ENCODE measurements around the gene ULK4. TPM values are rescaled to one million over a fixed set of nuclear protein-coding genes. Genes with fewer than 3 reads are reported as not detected.

ULK4 gene
- total and polyA plus RNA-seq, 2 of the 8 experiments (the other 6 are each of a cell fraction or from before 2014, with no cell fraction given), result 3.0 to 10.8 TPM

DNA sequence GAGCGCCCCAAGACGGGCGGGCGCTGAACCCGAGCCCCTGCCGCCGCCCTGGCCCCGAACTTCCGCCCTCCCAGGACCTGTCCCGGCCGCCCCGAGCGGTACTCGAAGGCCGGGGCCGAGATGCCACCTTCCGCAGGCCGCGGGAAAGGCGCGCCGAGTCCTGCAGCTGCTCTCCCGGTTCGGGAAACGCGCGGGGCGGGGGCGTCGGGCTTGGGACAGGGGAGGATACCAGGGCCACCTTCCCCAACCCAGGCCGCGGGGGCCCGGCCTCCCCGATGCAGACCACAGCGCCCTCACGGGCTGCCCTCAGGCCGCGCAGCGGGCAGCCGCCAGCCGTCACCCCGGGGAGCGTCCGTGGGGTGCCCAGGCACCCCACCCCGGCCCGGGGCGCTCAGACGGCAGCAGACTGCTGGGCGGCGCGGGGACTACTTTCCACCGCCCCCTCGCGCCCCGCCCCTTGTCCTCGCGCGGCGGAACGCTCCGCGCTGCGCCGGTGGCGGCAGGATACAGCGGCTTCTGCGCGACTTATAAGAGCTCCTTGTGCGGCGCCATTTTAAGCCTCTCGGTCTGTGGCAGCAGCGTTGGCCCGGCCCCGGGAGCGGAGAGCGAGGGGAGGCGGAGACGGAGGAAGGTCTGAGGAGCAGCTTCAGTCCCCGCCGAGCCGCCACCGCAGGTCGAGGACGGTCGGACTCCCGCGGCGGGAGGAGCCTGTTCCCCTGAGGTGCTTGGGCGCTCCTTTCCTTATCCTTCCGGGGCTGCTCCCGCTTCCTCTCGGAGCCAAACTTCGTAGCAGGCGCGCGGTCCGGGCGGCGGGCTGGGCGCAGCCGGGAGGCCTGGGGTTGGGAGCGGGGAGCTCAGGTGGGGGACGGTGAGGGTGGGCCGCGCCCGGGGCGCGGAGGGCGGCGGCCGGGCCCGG, 762.7 kb downstream of the ULK4 start, which contains the start of gene CTNNB1 (continued):
- TF ChIP-seq SAP30 (IDR thresholded peaks at IDR 0.05; ENCODE audit: insufficient read depth, insufficient replicate concordance, low read length) (no peak), TEAD4 (IDR thresholded peaks at IDR 0.05; ENCODE audit: low read depth, low read length) (peak; percentile 73), SP4 (IDR thresholded peaks at IDR 0.05; ENCODE audit: low read length) (peak; percentile 92), CEBPB (IDR thresholded peaks at IDR 0.05; ENCODE audit: low read depth, low read length) (no peak), EGR1 (IDR thresholded peaks at IDR 0.05; ENCODE audit: borderline replicate concordance, low read depth, low read length) (peak; percentile 94), BRCA1 (IDR thresholded peaks at IDR 0.05; ENCODE audit: low read depth, low read length) (peak; percentile 6; the same call in 1 of the 2 replicates), RFX5 (IDR thresholded peaks at IDR 0.05; ENCODE audit: borderline replicate concordance, low read depth, low read length) (no peak), CREB1 (IDR thresholded peaks at IDR 0.05) (peak; percentile 80), MAFK (IDR thresholded peaks at IDR 0.05; ENCODE audit: low read depth, low read length) (no peak), EP300 (IDR thresholded peaks at IDR 0.05; ENCODE audit: borderline replicate concordance in 1 of 2, low read depth in 2 of 2, low read length in 2 of 2) (peak; percentile 33 to 74; a peak in 2 of 3 replicates), CBX5 (IDR thresholded peaks at IDR 0.05; ENCODE audit: low read depth, low read length) (no peak), CTBP2 (IDR thresholded peaks at IDR 0.05; ENCODE audit: borderline replicate concordance, insufficient read depth, insufficient read length, low read length) (no peak), SP1 (IDR thresholded peaks at IDR 0.05; ENCODE audit: low read depth, low read length) (peak; percentile 91), SIN3A (conservative IDR thresholded peaks at IDR 0.05 in 1 of 2, IDR thresholded peaks at IDR 0.05 in 1 of 2; ENCODE audit: low read depth in 1 of 2, low read length in 2 of 2) (peak; percentile 55 to 85; a peak in 3 of 4 replicates), BACH1 (IDR thresholded peaks at IDR 0.05; ENCODE audit: low read length) (no peak; the same call in 1 of the 2 replicates), TCF12 (IDR thresholded peaks at IDR 0.05; ENCODE audit: low read depth, low read length) (0 out of 2 replicates have a peak, but pooled peaks have one; percentile 61), RAD21 (IDR thresholded peaks at IDR 0.05 in 1 of 2, conservative IDR thresholded peaks at IDR 0.05 in 1 of 2; ENCODE audit: low read depth in 2 of 2, low read length in 2 of 2) (peak; percentile 13 to 30; a peak in 3 of 4 replicates), KDM1A (IDR thresholded peaks at IDR 0.05; ENCODE audit: borderline replicate concordance, low read length) (no peak; the same call in 1 of the 2 replicates), KDM5A (IDR thresholded peaks at IDR 0.05; ENCODE audit: low read length) (no peak), CHD2 (IDR thresholded peaks at IDR 0.05; ENCODE audit: low read length) (peak; percentile 96), CTCF (IDR thresholded peaks at IDR 0.05; ENCODE audit: control extremely low read depth in 1 of 3, insufficient read depth in 1 of 3, low read depth in 1 of 3, low read length in 3 of 3) (no peak)

All from H1 (cell line).